A549 (cell line): ENCODE data around the gene RNPEP.

Experiments
- CHD4 ChIP-seq: fragments of 200-600 bp; sonication (generic); IDR thresholded peaks from 2 replicates; pipeline ENCODE4 v1.6.1; 2016; ENCODE audit warnings: antibody characterized with exemption, mild to moderate bottlenecking, borderline replicate concordance
- CTCF ChIP-seq: fragments of >200 bp; sonication (Bioruptor Twin); formaldehyde crosslinking; IDR thresholded peaks from 3 replicates; pipeline ENCODE4 v1.5.1; 2016
- HEYL ChIP-seq: fragments of 250-450 bp; sonication (Bioruptor Pico); IDR thresholded peaks from 2 replicates; pipeline ENCODE4 v1.8.0; 2021; ENCODE audit warnings: mild to moderate bottlenecking, moderate library complexity
- JUNB ChIP-seq: fragments of >200 bp; sonication (Bioruptor Twin); formaldehyde crosslinking; IDR thresholded peaks from 2 replicates; pipeline ENCODE4 v1.6.1; 2016
- POLR2A ChIP-seq: IDR thresholded peaks from 2 replicates; pipeline ENCODE4 v1.6.1; 2012; ENCODE audit warnings: mild to moderate bottlenecking, low read length
- POLR2AphosphoS2 ChIP-seq: conservative IDR thresholded peaks from 2 replicates; pipeline ENCODE4 v1.6.1; 2012; ENCODE audit warnings: low read length, improper control_type of control experiment, inconsistent platforms
- RARB ChIP-seq: fragments of 250-450 bp; sonication (Bioruptor Pico); IDR thresholded peaks from 2 replicates; pipeline ENCODE4 v1.8.0; 2021; ENCODE audit warnings: mild to moderate bottlenecking, moderate library complexity
- RFX5 ChIP-seq: fragments of 450-650 bp; IDR thresholded peaks from 2 replicates; pipeline ENCODE4 v1.7.1; 2014; ENCODE audit warnings: antibody characterized with exemption, mild to moderate bottlenecking, moderate library complexity
- ZFP36 ChIP-seq: fragments of 450-650 bp; IDR thresholded peaks from 2 replicates; pipeline ENCODE4 v1.6.1; 2014; ENCODE audit warnings: borderline replicate concordance; ENCODE audit not compliant: partially characterized antibody

- no peak for TF ChIP-seq POLR2A
- no peak for TF ChIP-seq RFX5
- TF ChIP-seq CHD4: no peak
- TF ChIP-seq ZFP36: no peak
- no peak for TF ChIP-seq JUNB
- TF ChIP-seq CTCF: no peak
- no peak for TF ChIP-seq POLR2AphosphoS2
- TF ChIP-seq RARB: no peak
- TF ChIP-seq HEYL (CRISPR knock-in tag): no peak
Observed at GRCh38 chr1:202038688-202039346, 56.4 kb downstream of the RNPEP start.
